ENCODE data around the gene ANLN. TPM values are rescaled to one million over a fixed set of nuclear protein-coding genes. Genes with fewer than 3 reads are reported as not detected.
A peak's percentile ranks its signal among the peaks of the same experiment; 100 is the strongest.

The ANLN gene
- total and polyA plus RNA-seq, 9 of the 15 experiments (the other 6 are each of a cell fraction or from before 2014, with no cell fraction given), result 18.1 to 66.2 (median 38.7) TPM

DNA sequence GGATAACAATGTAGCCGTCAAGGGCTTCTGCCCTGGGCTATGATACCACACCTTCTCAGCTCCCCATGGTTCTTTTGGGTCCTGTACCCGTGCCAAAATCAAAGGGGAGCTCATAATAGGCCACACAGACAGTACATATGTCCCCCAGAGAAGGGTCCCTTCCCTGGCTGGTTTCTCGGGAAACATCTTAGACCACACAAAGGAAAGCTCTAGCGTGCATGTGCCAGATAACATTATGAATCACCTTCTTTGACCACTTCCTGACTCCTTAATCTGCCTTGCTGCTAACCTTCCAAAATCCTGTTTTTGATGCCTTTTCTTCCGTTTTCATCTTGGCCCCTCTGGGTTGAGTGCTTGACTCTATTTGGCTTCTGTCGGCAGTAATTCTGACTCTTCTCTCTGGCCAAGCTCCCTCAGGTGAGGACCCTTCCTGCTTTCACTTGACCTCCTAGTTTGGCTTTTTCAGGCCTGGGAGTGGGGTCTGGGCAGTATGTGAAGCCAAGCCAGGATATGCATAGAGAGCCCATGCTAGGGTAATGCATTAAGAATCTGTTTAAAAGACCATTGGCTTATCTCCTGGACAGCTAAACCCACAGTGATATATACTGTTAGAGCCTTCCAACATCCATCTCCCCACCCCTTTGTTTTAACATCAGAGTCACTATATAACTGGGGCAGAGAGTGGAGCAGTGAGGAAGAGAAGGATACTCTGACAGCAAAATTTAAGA, 84.8 kb downstream of the ANLN start (continued):
- TF ChIP-seq, protein P1, sequence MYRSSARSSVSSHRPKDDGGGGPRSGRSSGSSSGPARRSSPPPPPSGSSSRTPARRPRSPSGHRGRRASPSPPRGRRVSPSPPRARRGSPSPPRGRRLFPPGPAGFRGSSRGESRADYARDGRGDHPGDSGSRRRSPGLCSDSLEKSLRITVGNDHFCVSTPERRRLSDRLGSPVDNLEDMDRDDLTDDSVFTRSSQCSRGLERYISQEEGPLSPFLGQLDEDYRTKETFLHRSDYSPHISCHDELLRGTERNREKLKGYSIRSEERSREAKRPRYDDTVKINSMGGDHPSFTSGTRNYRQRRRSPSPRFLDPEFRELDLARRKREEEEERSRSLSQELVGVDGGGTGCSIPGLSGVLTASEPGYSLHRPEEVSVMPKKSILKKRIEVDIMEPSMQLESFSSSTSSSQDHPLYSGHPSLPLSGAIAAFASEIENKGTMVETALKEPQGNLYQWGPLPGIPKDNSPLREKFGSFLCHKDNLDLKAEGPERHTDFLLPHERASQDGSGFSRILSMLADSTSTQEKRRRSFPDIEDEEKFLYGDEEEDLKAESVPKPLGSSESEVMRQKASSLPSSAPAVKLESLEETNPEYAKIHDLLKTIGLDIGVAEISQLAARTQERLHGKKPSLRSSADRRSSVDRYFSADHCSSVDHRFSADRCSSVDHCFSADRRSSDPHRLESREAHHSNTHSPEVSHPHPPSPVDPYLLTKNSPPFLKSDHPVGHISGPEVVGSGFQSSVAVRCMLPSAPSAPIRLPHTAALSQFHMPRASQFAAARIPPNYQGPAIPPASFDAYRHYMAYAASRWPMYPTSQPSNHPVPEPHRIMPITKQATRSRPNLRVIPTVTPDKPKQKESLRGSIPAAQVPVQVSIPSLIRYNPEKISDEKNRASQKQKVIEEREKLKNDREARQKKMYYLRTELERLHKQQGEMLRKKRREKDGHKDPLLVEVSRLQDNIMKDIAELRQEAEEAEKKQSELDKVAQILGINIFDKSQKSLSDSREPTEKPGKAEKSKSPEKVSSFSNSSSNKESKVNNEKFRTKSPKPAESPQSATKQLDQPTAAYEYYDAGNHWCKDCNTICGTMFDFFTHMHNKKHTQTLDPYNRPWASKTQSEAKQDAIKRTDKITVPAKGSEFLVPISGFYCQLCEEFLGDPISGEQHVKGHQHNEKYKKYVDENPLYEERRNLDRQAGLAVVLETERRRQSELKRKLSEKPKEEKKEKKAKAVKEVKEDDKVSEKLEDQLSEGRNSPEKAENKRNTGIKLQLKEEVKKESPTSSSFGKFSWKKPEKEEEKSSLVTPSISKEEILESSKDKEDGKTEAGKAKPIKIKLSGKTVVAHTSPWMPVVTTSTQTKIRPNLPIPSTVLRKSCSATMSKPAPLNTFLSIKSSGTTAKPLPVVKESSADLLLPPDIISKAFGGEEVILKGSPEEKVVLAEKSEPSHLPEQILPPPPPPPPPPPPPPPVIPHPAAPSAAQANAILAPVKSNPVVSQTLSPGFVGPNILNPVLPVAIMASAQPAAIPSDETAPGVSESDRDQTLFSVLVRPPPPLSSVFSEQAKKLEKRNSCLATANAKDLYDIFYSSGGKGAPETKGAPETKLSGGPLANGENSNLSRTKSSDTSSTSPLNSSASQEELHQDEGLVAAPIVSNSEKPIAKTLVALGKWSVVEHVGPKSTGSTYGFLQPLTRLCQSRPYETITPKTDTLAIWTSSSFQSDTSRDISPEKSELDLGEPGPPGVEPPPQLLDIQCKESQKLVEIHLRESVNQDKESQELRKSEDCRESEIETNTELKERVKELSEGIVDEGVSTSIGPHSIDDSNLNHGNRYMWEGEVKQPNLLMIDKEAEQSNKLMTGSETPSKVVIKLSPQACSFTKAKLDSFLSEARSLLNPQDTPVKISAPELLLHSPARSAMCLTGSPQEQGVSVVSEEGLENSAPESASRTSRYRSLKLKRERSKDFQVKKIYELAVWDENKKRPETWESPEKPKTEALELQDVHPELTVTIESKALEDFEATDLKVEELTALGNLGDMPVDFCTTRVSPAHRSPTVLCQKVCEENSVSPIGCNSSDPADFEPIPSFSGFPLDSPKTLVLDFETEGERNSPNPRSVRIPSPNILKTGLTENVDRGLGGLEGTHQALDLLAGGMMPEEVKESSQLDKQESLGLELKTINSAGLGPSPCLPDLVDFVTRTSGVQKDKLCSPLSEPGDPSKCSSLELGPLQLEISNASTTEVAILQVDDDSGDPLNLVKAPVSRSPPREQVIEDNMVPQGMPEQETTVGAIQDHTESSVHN (IDR thresholded peaks at IDR 0.05; ENCODE audit: borderline replicate concordance in 1 of 2, low read depth in 1 of 2), result no peak
- TF ChIP-seq ZSCAN29 (IDR thresholded peaks at IDR 0.05) (no peak), HDAC8 (tag; IDR thresholded peaks at IDR 0.05) (no peak), ATF1 (CRISPR knock-in tag; IDR thresholded peaks at IDR 0.05) (no peak), ATF1 (tag; IDR thresholded peaks at IDR 0.05) (no peak), ZBTB1 (CRISPR knock-in tag; IDR thresholded peaks at IDR 0.05; ENCODE audit: borderline replicate concordance, low read depth) (no peak), ZZZ3 (IDR thresholded peaks at IDR 0.05) (no peak), MEIS2 (IDR thresholded peaks at IDR 0.05; ENCODE audit: partially characterized antibody) (no peak), MEF2A (IDR thresholded peaks at IDR 0.05; ENCODE audit: control insufficient read depth, low read depth, low read length) (no peak), EGR1 (conservative IDR thresholded peaks at IDR 0.05) (no peak), L3MBTL2 (IDR thresholded peaks at IDR 0.05) (no peak), SMARCE1 (IDR thresholded peaks at IDR 0.05) (peak; percentile 88)
- TF ChIP-seq, protein P2, sequence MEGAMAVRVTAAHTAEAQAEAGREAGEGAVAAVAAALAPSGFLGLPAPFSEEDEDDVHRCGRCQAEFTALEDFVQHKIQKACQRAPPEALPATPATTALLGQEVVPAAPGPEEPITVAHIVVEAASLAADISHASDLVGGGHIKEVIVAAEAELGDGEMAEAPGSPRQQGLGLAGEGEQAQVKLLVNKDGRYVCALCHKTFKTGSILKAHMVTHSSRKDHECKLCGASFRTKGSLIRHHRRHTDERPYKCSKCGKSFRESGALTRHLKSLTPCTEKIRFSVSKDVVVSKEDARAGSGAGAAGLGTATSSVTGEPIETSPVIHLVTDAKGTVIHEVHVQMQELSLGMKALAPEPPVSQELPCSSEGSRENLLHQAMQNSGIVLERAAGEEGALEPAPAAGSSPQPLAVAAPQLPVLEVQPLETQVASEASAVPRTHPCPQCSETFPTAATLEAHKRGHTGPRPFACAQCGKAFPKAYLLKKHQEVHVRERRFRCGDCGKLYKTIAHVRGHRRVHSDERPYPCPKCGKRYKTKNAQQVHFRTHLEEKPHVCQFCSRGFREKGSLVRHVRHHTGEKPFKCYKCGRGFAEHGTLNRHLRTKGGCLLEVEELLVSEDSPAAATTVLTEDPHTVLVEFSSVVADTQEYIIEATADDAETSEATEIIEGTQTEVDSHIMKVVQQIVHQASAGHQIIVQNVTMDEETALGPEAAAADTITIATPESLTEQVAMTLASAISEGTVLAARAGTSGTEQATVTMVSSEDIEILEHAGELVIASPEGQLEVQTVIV (CRISPR knock-in tag; IDR thresholded peaks at IDR 0.05; ENCODE audit: borderline replicate concordance), result no peak
- TF ChIP-seq, protein P3, sequence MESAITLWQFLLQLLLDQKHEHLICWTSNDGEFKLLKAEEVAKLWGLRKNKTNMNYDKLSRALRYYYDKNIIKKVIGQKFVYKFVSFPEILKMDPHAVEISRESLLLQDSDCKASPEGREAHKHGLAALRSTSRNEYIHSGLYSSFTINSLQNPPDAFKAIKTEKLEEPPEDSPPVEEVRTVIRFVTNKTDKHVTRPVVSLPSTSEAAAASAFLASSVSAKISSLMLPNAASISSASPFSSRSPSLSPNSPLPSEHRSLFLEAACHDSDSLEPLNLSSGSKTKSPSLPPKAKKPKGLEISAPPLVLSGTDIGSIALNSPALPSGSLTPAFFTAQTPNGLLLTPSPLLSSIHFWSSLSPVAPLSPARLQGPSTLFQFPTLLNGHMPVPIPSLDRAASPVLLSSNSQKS (CRISPR knock-in tag; IDR thresholded peaks at IDR 0.05), result no peak
- TF ChIP-seq, protein P4, sequence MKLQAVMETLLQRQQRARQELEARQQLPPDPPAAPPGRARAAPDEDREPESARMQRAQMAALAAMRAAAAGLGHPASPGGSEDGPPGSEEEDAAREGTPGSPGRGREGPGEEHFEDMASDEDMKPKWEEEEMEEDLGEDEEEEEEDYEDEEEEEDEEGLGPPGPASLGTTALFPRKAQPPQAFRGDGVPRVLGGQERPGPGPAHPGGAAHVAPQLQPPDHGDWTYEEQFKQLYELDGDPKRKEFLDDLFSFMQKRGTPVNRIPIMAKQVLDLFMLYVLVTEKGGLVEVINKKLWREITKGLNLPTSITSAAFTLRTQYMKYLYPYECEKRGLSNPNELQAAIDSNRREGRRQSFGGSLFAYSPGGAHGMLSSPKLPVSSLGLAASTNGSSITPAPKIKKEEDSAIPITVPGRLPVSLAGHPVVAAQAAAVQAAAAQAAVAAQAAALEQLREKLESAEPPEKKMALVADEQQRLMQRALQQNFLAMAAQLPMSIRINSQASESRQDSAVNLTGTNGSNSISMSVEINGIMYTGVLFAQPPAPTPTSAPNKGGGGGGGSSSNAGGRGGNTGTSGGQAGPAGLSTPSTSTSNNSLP (IDR thresholded peaks at IDR 0.05; ENCODE audit: borderline replicate concordance, low read depth, low read length), result no peak
